CD4-positive, alpha-beta T cell treated with Interleukin-4 for 4 hours (primary cell): ENCODE results near the gene LILRB4.
"Not testable (repeated sequence)": the region's sequence is repeated elsewhere in the genome, so short reads cannot be mapped to it uniquely, and the experiment has no call there.

Experiments used
- DNase-seq: peaks from one replicate; pipeline ENCODE4 v3.0.0-alpha.2; 2020

Gene LILRB4

DNA sequence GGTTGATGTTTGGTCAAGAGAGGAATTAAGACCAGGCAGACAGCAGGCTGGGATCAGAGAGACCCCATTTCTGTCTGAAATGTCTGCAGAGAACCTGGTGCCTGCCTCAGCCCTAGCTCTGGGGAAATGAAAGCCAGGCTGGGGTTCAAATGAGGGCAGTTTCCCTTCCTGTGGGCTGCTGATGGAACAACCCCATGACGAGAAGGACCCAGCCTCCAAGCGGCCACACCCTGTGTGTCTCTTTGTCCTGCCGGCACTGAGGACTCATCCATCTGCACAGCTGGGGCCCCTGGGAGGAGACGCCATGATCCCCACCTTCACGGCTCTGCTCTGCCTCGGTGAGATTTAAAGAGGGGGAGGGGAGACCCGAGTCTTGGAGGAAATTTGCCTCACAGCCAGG lies at the start of gene LILRB4:
LILRB4 (plus strand) TSS at position 256 of the 400 bp plus-strand sequence; CDS start at position 305, 49 bp downstream.
- peak; percentile 17 for DNase-seq

DNA sequence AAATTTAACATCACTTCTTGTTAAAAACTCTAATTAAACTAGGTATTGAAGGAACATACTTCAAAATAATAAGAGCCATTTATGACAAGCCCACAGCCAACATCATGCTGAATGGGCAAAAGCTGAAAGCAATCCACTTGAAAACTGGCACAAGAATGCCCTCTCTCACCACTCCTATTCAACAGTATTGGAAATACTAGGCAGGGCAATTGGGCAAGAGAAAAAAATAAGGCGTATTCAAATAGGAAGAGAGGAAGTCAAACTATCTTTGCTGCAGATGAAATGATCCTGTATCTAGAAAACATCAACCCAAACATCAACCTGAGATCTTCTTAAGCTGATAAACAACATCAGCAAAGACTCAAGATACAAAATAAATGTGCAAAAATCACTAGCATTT lies 48.1 kb upstream of the LILRB4 start:
- DNase-seq: no peak

- no peak for DNase-seq
Observed at GRCh38 chr19:54616057-54616456, 46.7 kb upstream of the LILRB4 start.

DNA sequence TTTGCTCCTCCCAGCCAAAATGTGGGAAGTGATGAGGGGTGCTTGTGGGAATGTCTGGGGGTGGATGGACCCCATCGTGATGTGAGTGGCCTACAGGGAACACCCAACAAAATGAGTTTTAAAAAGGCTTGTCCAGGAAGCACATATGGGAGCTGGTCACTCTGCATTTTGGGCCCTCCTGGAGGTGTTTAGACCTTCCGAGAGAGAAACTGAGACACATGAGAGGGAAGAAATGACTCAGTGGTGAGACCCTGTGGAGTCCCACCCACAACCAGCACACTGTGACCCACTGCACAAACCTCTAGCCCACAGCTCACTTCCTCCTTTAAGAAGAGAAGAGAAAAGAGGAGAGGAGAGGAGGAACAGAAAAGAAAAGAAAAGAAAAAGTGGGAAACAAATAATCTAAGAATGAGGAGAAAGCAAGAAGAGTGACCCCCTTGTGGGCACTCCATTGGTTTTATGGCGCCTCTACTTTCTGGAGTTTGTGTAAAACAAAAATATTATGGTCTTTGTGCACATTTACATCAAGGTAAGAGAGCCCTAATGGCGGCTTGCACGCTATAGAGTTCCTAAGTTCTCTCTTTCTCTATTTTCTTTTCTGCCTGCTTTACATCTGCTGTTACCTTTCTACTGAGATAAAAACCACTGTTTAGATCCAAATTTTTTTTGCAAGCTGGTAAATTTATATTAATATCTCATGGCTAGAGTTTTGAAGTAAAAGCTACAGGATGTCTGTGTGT lies 45.8 kb upstream of the LILRB4 start:
- no peak for DNase-seq

DNA sequence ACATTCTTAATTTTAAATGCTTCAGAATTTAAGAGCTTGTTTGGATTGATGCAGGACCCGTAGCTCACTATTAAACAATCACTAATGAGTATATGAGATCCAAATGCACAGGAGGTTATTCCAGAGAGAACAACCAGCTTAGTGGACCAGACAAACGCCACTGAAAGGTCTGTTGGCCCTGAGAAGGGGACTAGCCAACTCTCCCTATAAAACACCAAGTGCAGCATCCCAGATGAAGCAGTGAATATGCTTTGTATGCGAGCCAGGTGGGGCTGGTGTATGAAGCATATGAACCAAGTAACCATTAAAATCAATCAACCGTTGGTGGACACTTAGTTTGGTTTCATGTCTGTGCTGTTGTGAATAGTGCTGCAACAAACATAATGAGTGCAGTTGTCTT lies 42.3 kb upstream of the LILRB4 start:
- no peak for DNase-seq

GRCh38 chr19:54622431-54622830 lies 40.4 kb upstream of the LILRB4 start:
- DNase-seq: no peak

DNA sequence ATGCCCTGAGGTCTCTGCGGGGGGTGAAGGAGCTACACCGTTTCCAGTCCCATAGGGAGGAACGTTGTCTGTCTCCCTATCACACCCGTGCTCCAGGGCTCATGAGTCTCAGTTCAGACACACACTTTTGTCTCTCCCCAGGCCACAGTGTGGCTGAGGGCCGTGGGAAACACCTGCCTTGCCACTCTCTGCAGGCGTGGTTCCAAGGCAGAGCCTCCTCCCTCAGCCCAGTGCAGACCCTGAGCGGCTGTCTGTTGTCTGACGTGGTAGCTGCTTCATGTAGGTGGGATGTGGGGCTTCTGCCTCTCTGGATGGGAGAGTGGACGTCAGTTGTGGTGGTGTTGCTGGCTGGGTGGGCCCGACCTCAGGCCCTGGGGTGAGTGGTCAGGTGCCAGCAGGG lies 38.6 kb upstream of the LILRB4 start:
- not testable (repeated sequence) for DNase-seq

DNA sequence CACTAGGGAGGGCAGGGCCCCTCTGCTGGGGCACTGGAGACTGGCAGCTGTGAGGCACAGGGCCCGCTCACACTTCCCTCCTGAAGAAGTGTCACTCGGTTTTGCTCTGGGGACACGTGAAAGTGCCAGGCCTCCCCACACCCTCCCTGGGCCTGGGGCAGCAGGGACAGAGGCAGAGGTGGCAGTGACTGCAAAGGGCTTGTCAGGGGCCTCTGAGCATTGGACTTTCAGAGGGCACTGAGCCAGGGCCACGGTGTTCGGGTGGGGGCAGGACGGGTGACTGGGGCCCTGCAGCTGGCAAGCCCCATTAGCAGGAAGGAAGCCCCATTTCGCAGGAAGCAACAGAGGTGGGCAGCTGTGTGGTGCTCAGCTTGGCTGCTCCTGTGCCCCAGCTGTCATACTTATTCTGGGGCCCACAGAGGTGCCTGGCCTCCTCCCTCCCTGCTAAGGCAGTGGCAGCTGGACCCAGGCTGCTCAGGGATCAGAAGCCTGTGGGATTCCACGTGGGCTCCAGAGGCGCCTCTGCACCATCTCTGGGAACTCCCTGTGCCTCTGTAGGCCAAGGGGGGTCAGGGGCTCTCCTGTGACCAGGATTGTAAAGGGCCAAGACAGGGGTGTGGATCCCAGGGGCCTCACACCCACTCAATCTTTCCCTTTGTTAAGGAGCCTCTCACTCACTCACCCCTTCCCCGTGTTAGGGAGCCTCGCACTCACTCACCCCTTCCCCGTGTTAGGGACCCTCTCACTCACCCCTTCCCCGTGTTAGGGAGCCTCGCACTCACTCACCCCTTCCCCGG lies 37.7 kb upstream of the LILRB4 start:
- not testable (repeated sequence) for DNase-seq

DNA sequence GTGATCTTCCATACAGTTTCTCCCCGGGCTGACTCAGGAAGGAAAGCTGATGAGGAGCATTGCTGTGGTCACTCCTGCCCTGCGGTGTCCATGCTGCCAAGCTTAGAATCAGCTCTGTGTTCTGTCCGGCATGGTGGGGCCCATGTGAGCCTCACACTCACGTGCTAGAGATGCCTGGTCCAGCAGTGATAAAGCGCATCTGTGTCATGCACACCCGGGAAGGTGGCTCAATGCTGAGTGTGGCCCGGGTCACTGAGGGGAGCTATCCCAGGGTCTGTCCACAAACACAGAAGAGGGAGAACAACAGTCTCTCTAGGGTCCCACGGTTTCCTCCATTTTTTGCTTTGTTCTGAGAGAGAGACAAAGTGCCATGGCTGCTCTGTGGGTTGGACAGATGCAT lies 36.0 kb upstream of the LILRB4 start:
- DNase-seq: no peak

GRCh38 chr19:54627912-54628311 lies 34.9 kb upstream of the LILRB4 start:
- DNase-seq: not testable (repeated sequence)

GRCh38 chr19:54630262-54630661 lies 32.5 kb upstream of the LILRB4 start, which contains the start of gene LILRB1:
TSS of gene LILRB1 (plus strand) at chr19:54630484. CDS start at chr19:54631074, 590 bp downstream.
- DNase-seq: not testable (repeated sequence)

- no peak for DNase-seq
Observed at GRCh38 chr19:54630782-54631181, 32.0 kb upstream of the LILRB4 start.

DNA sequence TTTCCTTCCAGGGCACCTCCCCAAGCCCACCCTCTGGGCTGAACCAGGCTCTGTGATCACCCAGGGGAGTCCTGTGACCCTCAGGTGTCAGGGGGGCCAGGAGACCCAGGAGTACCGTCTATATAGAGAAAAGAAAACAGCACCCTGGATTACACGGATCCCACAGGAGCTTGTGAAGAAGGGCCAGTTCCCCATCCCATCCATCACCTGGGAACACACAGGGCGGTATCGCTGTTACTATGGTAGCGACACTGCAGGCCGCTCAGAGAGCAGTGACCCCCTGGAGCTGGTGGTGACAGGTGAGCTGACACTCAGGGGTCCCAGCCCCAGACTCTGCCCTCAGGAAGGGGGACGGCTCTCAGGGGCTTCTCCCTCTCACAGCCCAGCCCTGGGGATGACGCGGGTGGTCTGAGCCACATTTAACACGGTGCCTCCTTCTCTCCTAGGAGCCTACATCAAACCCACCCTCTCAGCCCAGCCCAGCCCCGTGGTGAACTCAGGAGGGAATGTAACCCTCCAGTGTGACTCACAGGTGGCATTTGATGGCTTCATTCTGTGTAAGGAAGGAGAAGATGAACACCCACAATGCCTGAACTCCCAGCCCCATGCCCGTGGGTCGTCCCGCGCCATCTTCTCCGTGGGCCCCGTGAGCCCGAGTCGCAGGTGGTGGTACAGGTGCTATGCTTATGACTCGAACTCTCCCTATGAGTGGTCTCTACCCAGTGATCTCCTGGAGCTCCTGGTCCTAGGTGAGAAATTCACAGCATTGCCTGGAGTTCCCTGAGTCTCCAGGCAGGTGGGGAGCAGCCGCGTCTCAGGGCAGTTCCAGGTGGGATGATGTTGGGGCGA lies 31.1 kb upstream of the LILRB4 start:
- DNase-seq: not testable (repeated sequence)

- not testable (repeated sequence) for DNase-seq
Observed at GRCh38 chr19:54632517-54632916, 30.3 kb upstream of the LILRB4 start.

DNA sequence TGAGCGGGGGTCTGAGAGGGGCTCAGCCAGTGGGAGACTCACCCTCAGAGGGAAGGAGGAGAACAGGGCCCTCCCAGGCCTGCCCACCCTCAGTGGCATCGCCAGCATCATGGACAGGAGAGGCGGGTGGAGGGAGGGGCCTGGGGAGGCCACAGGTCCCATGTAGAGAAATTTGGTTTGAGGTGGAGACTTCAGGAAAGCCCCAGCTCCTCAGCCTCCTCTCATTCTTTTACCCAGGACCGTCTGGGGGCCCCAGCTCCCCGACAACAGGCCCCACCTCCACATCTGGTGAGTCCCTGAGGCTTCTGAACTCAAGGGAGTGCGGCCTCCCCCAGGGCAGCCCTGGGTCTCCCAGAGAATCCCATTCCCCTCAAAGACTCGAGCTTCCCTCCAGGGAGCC lies 29.4 kb upstream of the LILRB4 start:
- no peak for DNase-seq

DNA sequence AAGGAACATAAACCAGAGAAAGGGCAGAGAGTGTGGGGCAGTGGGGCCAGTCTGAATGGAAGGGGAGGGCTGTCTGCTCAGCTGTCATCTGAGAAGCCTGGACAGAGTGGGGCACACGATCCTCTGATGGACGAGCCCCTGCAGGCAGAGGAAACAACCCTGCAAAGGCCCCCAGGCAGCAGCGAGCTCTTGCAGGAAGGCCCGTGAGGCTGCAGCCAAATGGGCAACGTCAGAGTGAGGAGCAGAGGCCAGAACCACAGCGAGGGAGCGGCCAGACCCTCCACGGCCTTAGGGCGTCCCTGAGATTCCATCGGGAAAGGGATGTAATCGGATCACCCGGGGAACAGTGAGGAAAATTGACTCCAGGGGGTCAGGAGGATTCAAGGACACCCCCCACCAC lies 26.7 kb upstream of the LILRB4 start:
- not testable (repeated sequence) for DNase-seq

DNA sequence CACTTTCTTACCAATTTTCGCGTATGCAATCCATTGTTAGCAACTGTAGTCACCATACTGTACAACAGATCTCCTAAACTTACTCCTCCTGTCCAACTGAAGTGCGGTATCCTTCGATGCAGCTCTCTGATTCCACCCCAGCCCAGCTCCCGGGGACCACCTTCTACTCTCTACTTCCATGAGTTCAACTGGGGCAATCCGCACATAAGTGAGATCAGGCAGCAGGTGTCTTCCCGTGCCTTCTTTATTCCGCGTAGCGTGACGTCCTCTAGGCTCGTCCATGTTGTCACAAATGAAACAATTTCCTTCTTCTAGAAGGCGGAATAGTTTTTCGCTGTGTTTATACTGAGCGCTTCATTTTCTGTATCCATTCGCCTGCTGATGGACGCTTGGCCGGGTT lies 24.1 kb upstream of the LILRB4 start:
- DNase-seq: no peak

DNA sequence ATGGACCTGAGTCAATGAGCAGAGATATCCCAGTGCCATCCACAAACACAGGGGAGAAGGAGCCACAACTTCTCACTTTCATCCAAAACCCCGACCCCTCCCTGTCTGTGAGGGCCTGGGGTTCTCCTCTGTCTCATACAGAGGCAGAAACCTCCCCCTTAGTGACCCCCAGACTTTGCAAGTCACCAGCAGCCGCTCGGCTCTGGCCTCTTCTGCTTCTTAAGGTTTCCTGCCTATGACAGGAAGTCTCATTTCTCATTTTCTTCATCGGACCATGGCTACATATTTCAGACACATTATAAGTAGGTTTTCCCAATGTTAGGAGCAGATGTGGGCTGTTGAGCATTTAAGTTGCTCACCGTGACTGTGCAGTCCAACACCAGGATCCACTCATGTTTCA lies 19.8 kb upstream of the LILRB4 start:
- not testable (repeated sequence) for DNase-seq

GRCh38 chr19:54643583-54643982 lies 19.2 kb upstream of the LILRB4 start:
- not testable (repeated sequence) for DNase-seq

DNA sequence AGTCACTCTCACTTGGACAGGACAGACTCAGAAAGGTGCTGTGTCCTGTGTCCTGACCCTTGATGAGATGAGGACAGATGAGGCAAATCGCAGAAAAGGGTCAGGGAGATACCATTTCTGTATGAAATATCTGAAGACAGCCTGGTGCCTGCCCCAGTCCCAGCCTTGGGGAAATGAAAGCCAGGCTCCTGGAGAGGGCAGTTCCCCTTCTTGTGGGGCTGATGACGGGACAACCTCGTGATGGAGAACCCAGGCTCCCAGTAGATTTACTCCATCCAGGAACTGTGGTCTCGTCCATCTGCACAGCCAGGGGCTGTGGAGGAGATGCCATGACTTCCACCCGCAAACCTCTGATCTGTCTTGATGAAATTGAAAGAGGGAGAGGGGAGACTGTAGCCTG lies 18.7 kb upstream of the LILRB4 start:
- DNase-seq: no peak

- DNase-seq: no peak
Observed at GRCh38 chr19:54646331-54646841, 16.4 kb upstream of the LILRB4 start.

- DNase-seq: no peak
Observed at GRCh38 chr19:54648129-54648528, 14.7 kb upstream of the LILRB4 start.

DNA sequence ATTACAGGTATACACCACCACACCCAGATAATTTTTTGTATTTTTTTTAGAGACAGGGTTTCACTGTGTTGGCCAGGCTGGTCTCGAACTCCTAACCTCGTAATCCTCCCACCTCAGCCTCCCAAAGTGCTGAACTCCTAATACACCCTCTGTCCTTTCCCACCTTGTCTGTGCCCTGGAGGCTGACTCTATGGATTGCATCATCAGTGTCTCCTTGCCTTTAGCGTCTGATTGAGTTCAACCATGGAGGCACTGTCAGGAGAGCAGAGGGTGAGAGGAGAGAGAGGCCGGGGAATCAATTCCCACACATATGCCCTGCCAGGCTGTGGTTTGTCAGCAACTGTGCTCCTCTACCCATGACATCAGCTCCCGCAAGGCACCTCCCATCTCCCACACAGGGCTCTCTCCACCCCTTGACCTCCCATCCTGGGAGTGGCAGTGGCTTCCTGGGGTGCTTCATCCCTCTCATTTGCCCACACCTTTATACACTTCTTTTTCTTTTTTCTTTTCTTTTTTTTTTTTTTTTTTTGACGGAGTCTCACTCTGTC lies 12.6 kb upstream of the LILRB4 start:
- DNase-seq: no peak
